Retinal pigment epithelial cell (primary cell): ENCODE measurements around the gene MLIP.

Experiments
- DNase-seq: peaks from one replicate; pipeline ENCODE4 v3.0.0-alpha.2; 2010; ENCODE audit warnings: low read depth
- H3K4me3 ChIP-seq: 2 replicates; pipeline ENCODE4 v1.5.1; 2011; ENCODE audit warnings: mild to moderate bottlenecking, low read length, control low read depth, moderate library complexity
- CTCF ChIP-seq: conservative IDR thresholded peaks from 2 replicates; pipeline ENCODE4 v1.5.1; 2011; ENCODE audit warnings: low read depth, low read length, control low read depth, inconsistent platforms

The MLIP gene

GRCh38 chr6:54267798-54268197 lies 156.6 kb downstream of the MLIP start:
- no peak for DNase-seq
- TF ChIP-seq CTCF: peak; percentile 70
- no peak overlapping the region for H3K4me3 ChIP-seq

GRCh38 chr6:54273214-54273820 lies 162.1 kb downstream of the MLIP start:
- TF ChIP-seq CTCF: no peak
- H3K4me3 ChIP-seq: no peak overlapping the region
- no peak for DNase-seq

- TF ChIP-seq CTCF: no peak
- no peak for DNase-seq
- no peak overlapping the region for H3K4me3 ChIP-seq
These were observed 163.1 kb downstream of the MLIP start for GRCh38 chr6:54274383-54274782.

- H3K4me3 ChIP-seq: no peak overlapping the region
- peak; percentile 56 for DNase-seq
- no peak for TF ChIP-seq CTCF
These were observed 170.9 kb downstream of the MLIP start for GRCh38 chr6:54282186-54282585.

- no peak overlapping the region for H3K4me3 ChIP-seq
- DNase-seq: no peak
- no peak for TF ChIP-seq CTCF
These were observed 173.1 kb downstream of the MLIP start for GRCh38 chr6:54284161-54284860.

- DNase-seq: no peak
- H3K4me3 ChIP-seq: no peak overlapping the region
- no peak for TF ChIP-seq CTCF
These were observed 174.4 kb downstream of the MLIP start for GRCh38 chr6:54285595-54285994.

- peak; percentile 49 for DNase-seq
- no peak overlapping the region for H3K4me3 ChIP-seq
- no peak for TF ChIP-seq CTCF
These were observed 174.9 kb downstream of the MLIP start for GRCh38 chr6:54286141-54286540.
